ENCODE measurements around the gene FER1L5. TPM values are rescaled to one million over a fixed set of nuclear protein-coding genes. Genes with fewer than 3 reads are reported as not detected.

Gene FER1L5
- total and polyA plus RNA-seq, 2 of the 8 experiments (the other 6 are each of a cell fraction or from before 2014, with no cell fraction given) = 0.23 to 0.88 TPM

GRCh38 chr2:96730212-96730611 lies 87.6 kb downstream of the FER1L5 start (continued):
- TF ChIP-seq ATF2 (IDR thresholded peaks at IDR 0.05; ENCODE audit: low read length) (no peak), SUZ12 (IDR thresholded peaks at IDR 0.05; ENCODE audit: low read length) (no peak), KDM5A (IDR thresholded peaks at IDR 0.05; ENCODE audit: low read length) (no peak), CREB1 (IDR thresholded peaks at IDR 0.05) (no peak), ZNF274 (IDR thresholded peaks at IDR 0.05; ENCODE audit: borderline replicate concordance, extremely low read depth, low read length) (no peak)
